PC-3 (cell line): ENCODE results near the gene RNF19B. TPM values are rescaled to one million over a fixed set of nuclear protein-coding genes. Genes with fewer than 3 reads are reported as not detected.

ENCODE experiments used
- ATAC-seq: fragments of 200-7000 bp; cut with Tn5 transposase; 2 replicates; pipeline ENCODE4 v1.9.1; 2020; ENCODE audit warnings: mild to moderate bottlenecking, moderate library complexity
- BruUV-seq: library from RNA; stranded (reverse); fragments of 400-500 nt; replicated peaks from 2 replicates; lab custom pipeline; 2021; lab: Mats Ljungman, UMichigan
- CTCF ChIA-PET: fragments of 300-600 bp; sonication (Branson Sonifier 250); formaldehyde crosslinking; loops from one replicate; lab custom pipeline; 2022; ENCODE audit warnings: antibody characterized with exemption; lab: Charles Lee
- POLR2A ChIA-PET: fragments of 300-600 bp; sonication (Branson Sonifier 250); formaldehyde crosslinking; loops from one replicate; lab custom pipeline; 2022; ENCODE audit warnings: antibody characterized with exemption; ENCODE audit not compliant: unreplicated experiment; lab: Charles Lee
- DNase-seq: peaks from one replicate; pipeline ENCODE4 v3.0.0-alpha.2; 2015
- H2AFZ ChIP-seq: fragments of 300-600 bp; sonication (generic); 2 replicates; pipeline ENCODE4 v1.6.0; 2016; ENCODE audit warnings: antibody characterized with exemption, low read length
- H3F3A ChIP-seq: fragments of 300-600 bp; sonication (generic); one replicate; pipeline ENCODE4 v1.6.0; 2017; ENCODE audit warnings: antibody characterized with exemption, low read length, control low read depth, mild to moderate bottlenecking; ENCODE audit not compliant: unreplicated experiment
- H3K27ac ChIP-seq: fragments of 300-600 bp; sonication (generic); 2 replicates; pipeline ENCODE4 v1.5.1; 2016; ENCODE audit warnings: mild to moderate bottlenecking, low read length
- H3K27me3 ChIP-seq: fragments of 300-600 bp; sonication (generic); 2 replicates; pipeline ENCODE4 v1.6.1; 2016; ENCODE audit warnings: low read length, mixed read lengths
- H3K36me3 ChIP-seq: fragments of 300-600 bp; sonication (generic); 2 replicates; pipeline ENCODE4 v1.6.1; 2016; ENCODE audit warnings: low read depth, mixed run types, low read length, mixed read lengths
- H3K4me1 ChIP-seq: fragments of 300-600 bp; sonication (generic); 2 replicates; pipeline ENCODE4 v1.5.1; 2016; ENCODE audit warnings: low read length; ENCODE audit not compliant: insufficient read depth
- H3K4me2 ChIP-seq: fragments of 300-600 bp; sonication (generic); 2 replicates; pipeline ENCODE4 v1.6.0; 2016; ENCODE audit warnings: low read length
- H3K4me3 ChIP-seq: fragments of 300-600 bp; sonication (generic); 2 replicates; pipeline ENCODE4 v1.5.1; 2016; ENCODE audit warnings: mild to moderate bottlenecking, low read length, mixed read lengths
- H3K79me2 ChIP-seq: fragments of 300-600 bp; sonication (generic); 2 replicates; pipeline ENCODE4 v1.6.1; 2017; ENCODE audit warnings: low read length, mixed read lengths
- H3K9ac ChIP-seq: fragments of 300-600 bp; sonication (generic); 2 replicates; pipeline ENCODE4 v1.6.0; 2016; ENCODE audit warnings: mild to moderate bottlenecking, low read length
- H3K9me2 ChIP-seq: fragments of 300-600 bp; sonication (generic); replicated peaks from 2 replicates; pipeline ENCODE4 v1.6.1; 2016; ENCODE audit warnings: mixed run types, low read length, mixed read lengths
- H3K9me3 ChIP-seq: fragments of 300-600 bp; sonication (generic); 2 replicates; pipeline ENCODE4 v1.6.1; 2016; ENCODE audit warnings: low read length, mixed read lengths
- H4K20me1 ChIP-seq: fragments of 300-600 bp; sonication (generic); 2 replicates; pipeline ENCODE4 v1.6.1; 2016; ENCODE audit warnings: low read length, mixed read lengths
- EZH2 ChIP-seq: fragments of 300-600 bp; sonication (generic); IDR thresholded peaks from one replicate; pipeline ENCODE4 v1.6.1; 2017; ENCODE audit warnings: antibody characterized with exemption, mild to moderate bottlenecking, low read length; ENCODE audit not compliant: unreplicated experiment
- EZH2phosphoT487 ChIP-seq: fragments of 300-600 bp; sonication (generic); IDR thresholded peaks from 2 replicates; pipeline ENCODE4 v1.6.1; 2018; ENCODE audit warnings: mild to moderate bottlenecking, antibody characterized with exemption, low read length, borderline replicate concordance
- intact Hi-C: fragments of 100-400 bp; cut with micrococcal nuclease; formaldehyde crosslinking; loops from 2 replicates; pipeline ENCODE4 v1.9.0; 2023
- total RNA-seq: library from RNA; depleted of rRNA; stranded (reverse); fragments of >200 nt; gene quantifications from 2 replicates; pipeline ENCODE4 v1.2.3, GENCODE V29; 2014
- TF ChIP-seq, protein P1 (sequence below): fragments of 300-600 bp; sonication (generic); conservative IDR thresholded peaks from 2 replicates; pipeline ENCODE4 v1.5.1; 2017; ENCODE audit warnings: antibody characterized with exemption, low read depth, mild to moderate bottlenecking, low read length

The RNF19B gene
- total RNA-seq, 1 experiment from 2014 or later = 17.9 TPM

DNA sequence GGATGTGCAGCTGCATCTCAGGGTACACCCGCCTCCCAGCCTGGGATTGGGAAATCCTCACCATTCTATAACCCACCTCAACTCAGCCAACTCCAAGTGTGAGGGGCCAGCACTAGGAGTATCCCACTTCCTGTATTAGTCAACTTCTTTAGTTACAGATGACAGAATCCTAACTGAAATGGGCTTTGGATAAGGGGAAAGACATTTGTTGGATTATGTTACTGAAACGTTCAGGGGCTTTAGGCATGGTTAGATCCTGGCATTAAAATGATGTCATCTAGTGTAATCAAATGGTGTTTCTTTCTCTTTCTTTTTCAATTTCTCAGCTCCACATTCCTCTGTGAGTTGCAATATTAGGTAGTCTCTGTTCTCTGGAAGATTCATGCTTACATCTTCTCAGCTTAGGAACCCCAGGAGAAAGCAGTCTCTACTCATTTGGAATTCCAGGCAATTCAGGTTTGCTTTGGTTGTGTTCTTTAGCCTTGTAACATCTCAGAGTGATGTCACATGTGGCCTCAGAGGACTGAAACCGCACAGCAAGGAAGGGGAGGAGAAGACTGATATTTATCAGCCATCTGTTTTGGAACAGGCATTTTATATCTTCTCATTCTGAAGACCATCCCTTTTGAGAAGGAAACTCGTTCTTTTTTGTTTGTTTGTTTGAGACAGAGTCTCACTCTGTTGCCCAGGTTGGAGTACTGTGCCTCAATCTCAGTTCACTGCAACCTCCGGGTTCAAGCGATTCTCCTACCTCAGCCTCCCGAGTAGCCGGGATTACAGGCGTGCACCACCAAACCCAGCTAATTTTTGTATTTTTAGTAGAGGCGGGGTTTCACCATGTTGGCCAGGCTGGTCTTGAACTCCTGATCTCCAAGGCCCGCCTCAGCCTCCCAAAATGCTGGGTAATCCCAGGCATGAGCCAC is 44.5 kb downstream of the RNF19B start:
- ATAC-seq (no peak; the same call in 1 of the 2 replicates), DNase-seq (no peak)
- POLR2A ChIA-PET = no interaction called here
- Histone ChIP-seq H3K27ac (no peak overlapping the region), H3K27me3 (no peaks in the 10 kb centered on the region), H2AFZ (peak overlapping the region; percentile 55; the same call in 1 of the 2 replicates), H3K79me2 (no peaks in the 10 kb centered on the region), H3K4me2 (no peak overlapping the region), H3K36me3 (no peaks in the 10 kb centered on the region), H3K9me2 (no peaks in the 10 kb centered on the region), H4K20me1 (no peaks in the 10 kb centered on the region), H3K4me3 (no peak overlapping the region), H3K9ac (no peak overlapping the region), H3K9me3 (no peaks in the 10 kb centered on the region), H3K4me1 (no peaks in the 10 kb centered on the region; the same call in 1 of the 2 replicates), H3F3A (no peaks in the 10 kb centered on the region)
- TF ChIP-seq, protein P1, sequence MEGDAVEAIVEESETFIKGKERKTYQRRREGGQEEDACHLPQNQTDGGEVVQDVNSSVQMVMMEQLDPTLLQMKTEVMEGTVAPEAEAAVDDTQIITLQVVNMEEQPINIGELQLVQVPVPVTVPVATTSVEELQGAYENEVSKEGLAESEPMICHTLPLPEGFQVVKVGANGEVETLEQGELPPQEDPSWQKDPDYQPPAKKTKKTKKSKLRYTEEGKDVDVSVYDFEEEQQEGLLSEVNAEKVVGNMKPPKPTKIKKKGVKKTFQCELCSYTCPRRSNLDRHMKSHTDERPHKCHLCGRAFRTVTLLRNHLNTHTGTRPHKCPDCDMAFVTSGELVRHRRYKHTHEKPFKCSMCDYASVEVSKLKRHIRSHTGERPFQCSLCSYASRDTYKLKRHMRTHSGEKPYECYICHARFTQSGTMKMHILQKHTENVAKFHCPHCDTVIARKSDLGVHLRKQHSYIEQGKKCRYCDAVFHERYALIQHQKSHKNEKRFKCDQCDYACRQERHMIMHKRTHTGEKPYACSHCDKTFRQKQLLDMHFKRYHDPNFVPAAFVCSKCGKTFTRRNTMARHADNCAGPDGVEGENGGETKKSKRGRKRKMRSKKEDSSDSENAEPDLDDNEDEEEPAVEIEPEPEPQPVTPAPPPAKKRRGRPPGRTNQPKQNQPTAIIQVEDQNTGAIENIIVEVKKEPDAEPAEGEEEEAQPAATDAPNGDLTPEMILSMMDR = no peak
- TF ChIP-seq EZH2 (no peak), EZH2phosphoT487 (no peak)
- intact Hi-C loops = no loop called here
- CTCF ChIA-PET = no interaction called here
- BruUV-seq = no TSS peak

DNA sequence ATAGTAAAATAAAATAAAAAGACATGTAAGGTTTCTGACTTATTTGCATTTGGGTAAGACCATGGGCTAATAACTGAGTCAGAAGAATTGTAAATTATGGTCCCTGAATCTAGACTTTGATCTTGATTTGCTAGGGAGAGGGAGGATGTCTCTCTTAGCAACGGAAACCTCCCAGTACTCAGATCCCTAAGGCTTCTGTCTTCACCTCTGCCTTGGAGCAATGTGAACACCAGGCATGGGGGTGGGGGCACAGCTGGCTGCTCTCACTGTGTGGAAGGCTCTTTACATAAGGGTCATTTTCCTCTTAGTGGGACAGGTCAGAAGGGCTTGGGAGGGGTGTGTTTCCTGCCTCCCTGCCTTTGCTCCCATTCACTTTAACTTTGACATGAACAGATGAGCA is 46.4 kb downstream of the RNF19B start:
- H4K20me1 ChIP-seq = no peaks in the 10 kb centered on the region
- H3K9me3 ChIP-seq = no peaks in the 10 kb centered on the region
- no peak overlapping the region for H3K27ac ChIP-seq
- intact Hi-C loops = no loop called here
- ATAC-seq (no peak), DNase-seq (no peak)
- H3K4me1 ChIP-seq = no peaks in the 10 kb centered on the region; the same call in 1 of the 2 replicates
- no peaks in the 10 kb centered on the region for H3K27me3 ChIP-seq
- ChIA-PET CTCF (no interaction called here), POLR2A (no interaction called here)
- no peaks in the 10 kb centered on the region for H3F3A ChIP-seq
- TF ChIP-seq EZH2phosphoT487 (no peak), EZH2 (no peak)
- TF ChIP-seq, protein P1 = no peak
- H3K79me2 ChIP-seq = no peaks in the 10 kb centered on the region
- no peaks in the 10 kb centered on the region for H3K36me3 ChIP-seq
- H3K9me2 ChIP-seq = no peaks in the 10 kb centered on the region
- H2AFZ ChIP-seq = no peak overlapping the region
- no peak overlapping the region for H3K9ac ChIP-seq
- H3K4me3 ChIP-seq = no peak overlapping the region
- H3K4me2 ChIP-seq = no peak overlapping the region
- BruUV-seq = no TSS peak

- no peak overlapping the region for H3K27ac ChIP-seq
- H3K4me1 ChIP-seq = no peaks in the 10 kb centered on the region; the same call in 1 of the 2 replicates
- H3F3A ChIP-seq = no peaks in the 10 kb centered on the region
- no peaks in the 10 kb centered on the region for H4K20me1 ChIP-seq
- TF ChIP-seq, protein P1 = no peak
- TF ChIP-seq EZH2phosphoT487 (no peak), EZH2 (no peak)
- CTCF ChIA-PET = no interaction called here
- intact Hi-C loops = no loop called here
- no TSS peak for BruUV-seq
- no peak overlapping the region for H2AFZ ChIP-seq
- H3K4me3 ChIP-seq = no peak overlapping the region
- DNase-seq = no peak
- H3K9me3 ChIP-seq = no peaks in the 10 kb centered on the region
- H3K9me2 ChIP-seq = no peaks in the 10 kb centered on the region
- H3K9ac ChIP-seq = no peak overlapping the region
- ATAC-seq = no peak
- no peaks in the 10 kb centered on the region for H3K27me3 ChIP-seq
- POLR2A ChIA-PET = no interaction called here
- no peaks in the 10 kb centered on the region for H3K79me2 ChIP-seq
- H3K4me2 ChIP-seq = no peak overlapping the region
- H3K36me3 ChIP-seq = no peaks in the 10 kb centered on the region
Measured at GRCh38 chr1:32917521-32917920, 47.1 kb downstream of the RNF19B start.
